Sigmoid colon (tissue), 7 donors: ENCODE measurements around the gene RHEB. TPM values are rescaled to one million over a fixed set of nuclear protein-coding genes. Genes with fewer than 3 reads are reported as not detected.
A peak's percentile ranks its signal among the peaks of the same experiment; 100 is the strongest.

Source experiments
- DNase-seq: peaks from one replicate; pipeline ENCODE4 v3.0.0-alpha.2; 2019
- H3K27ac ChIP-seq, 4 donors: fragments of 200-600 bp; sonication (generic); one replicate each; pipeline ENCODE4 v1.5.1; 2016 to 2019; ENCODE audit warnings: mild to moderate bottlenecking in 1 of 4
- H3K27me3 ChIP-seq, 3 donors: fragments of 200-600 bp; sonication (generic); one replicate each; pipeline ENCODE4 v1.5.1; 2019; ENCODE audit warnings: mild to moderate bottlenecking in 1 of 3
- H3K36me3 ChIP-seq, 4 donors: fragments of 200-600 bp; sonication (generic); one replicate each; pipeline ENCODE4 v1.5.1; 2016 to 2019
- H3K4me1 ChIP-seq, 4 donors: fragments of 200-600 bp; sonication (generic); one replicate each; pipeline ENCODE4 v1.5.1; 2017 to 2019
- H3K4me3 ChIP-seq, 4 donors: fragments of 200-600 bp; sonication (generic); one replicate each; pipeline ENCODE4 v1.5.1; 2017 to 2019; ENCODE audit warnings: mild to moderate bottlenecking in 2 of 4, moderate library complexity in 1 of 4
- H3K9me3 ChIP-seq, 4 donors: fragments of 200-600 bp in 3 of 4; sonication (generic) in 3 of 4; one replicate each; pipeline versions ENCODE4 v1.5.1 to v1.6.1; 2013 to 2019
- CTCF ChIP-seq, 4 experiments: fragments of 450-650 bp in 3 of 4; fragments of 200-600 bp in 1 of 4; IDR thresholded peaks; one replicate each; pipeline ENCODE4 v1.5.1; 2016 to 2019; ENCODE audit warnings: antibody characterized with exemption in 4 of 4, mild to moderate bottlenecking in 3 of 4, moderate library complexity in 2 of 4
- EP300 ChIP-seq, 4 donors: sonication (generic); formaldehyde crosslinking; IDR thresholded peaks; one replicate each; pipeline ENCODE4 v1.6.1; 2017; ENCODE audit warnings: antibody characterized with exemption in 4 of 4
- POLR2A ChIP-seq, 2 donors: fragments of 450-650 bp; IDR thresholded peaks; one replicate each; pipeline ENCODE4 v1.6.1; 2016; ENCODE audit warnings: antibody characterized with exemption in 2 of 2, mild to moderate bottlenecking in 2 of 2, moderate library complexity in 2 of 2
- POLR2AphosphoS5 ChIP-seq, 4 donors: sonication (generic); formaldehyde crosslinking; IDR thresholded peaks; one replicate each; pipeline ENCODE4 v1.6.1; 2017; ENCODE audit warnings: antibody characterized with exemption in 4 of 4
- WGBS, 2 donors: extraction: QIAGEN DNeasy Blood & Tissue Kit; methylation state at CpG; one replicate each; pipeline ENCODE4 v1.1.7; 2013; 5-methylcytosine and 5-hydroxymethylcytosine counted together
- intact Hi-C: fragments of 100-400 bp; cut with DNase I; formaldehyde crosslinking; loops from one replicate; pipeline ENCODE4 v1.15.1; 2023
- polyA plus RNA-seq, 3 donors: library from polyadenylated mRNA; stranded (reverse); fragments of 200-250 nt; gene quantifications; one replicate each; pipeline ENCODE4 v1.2.3, GENCODE V29; 2013
- total RNA-seq, 4 donors: library from RNA; depleted of rRNA; stranded (reverse); fragments of >200 nt; gene quantifications; one replicate each; pipeline ENCODE4 v1.1.0, GENCODE V29; 2016
- donor health status: healthy with polysubstance abuse.
- donor health status: Bipolar disorder and iron deficiency.
- donor health status: healthy.

The RHEB gene
- total and polyA plus RNA-seq, 7 donors = 48.3 to 162 (median 121) TPM

GRCh38 chr7:151453326-151453791, 66.3 kb downstream of the RHEB start:
- DNase-seq = peak; percentile 59
- H3K27me3 ChIP-seq = no peaks in the 10 kb centered on the region
- H3K9me3 ChIP-seq = no peaks in the 10 kb centered on the region
- no peak overlapping the region for H3K27ac ChIP-seq
- H3K36me3 ChIP-seq = no peaks in the 10 kb centered on the region
- no peak for TF ChIP-seq POLR2AphosphoS5 (IDR thresholded peaks at IDR 0.05)
- no peak for TF ChIP-seq CTCF (IDR thresholded peaks at IDR 0.05)
- no peak for TF ChIP-seq EP300 (IDR thresholded peaks at IDR 0.05)
- TF ChIP-seq POLR2A (IDR thresholded peaks at IDR 0.05) = no peak
- H3K4me3 ChIP-seq = no peak overlapping the region
- intact Hi-C loops = no loop called here
- WGBS, 2 donors = 86 to 87% methylated on average over 13 of the region's 13 CpGs
- peaks cover 0 to 1% (median under 1%) of the 10 kb centered on the region in 4 donors for H3K4me1 ChIP-seq

GRCh38 chr7:151452680-151453325, 66.9 kb downstream of the RHEB start:
- intact Hi-C loops = no loop called here
- 84 to 90% methylated on average over 15 of the region's 15 CpGs for WGBS, 2 donors
- TF ChIP-seq POLR2A (IDR thresholded peaks at IDR 0.05) (no peak), CTCF (IDR thresholded peaks at IDR 0.05) (no peak), POLR2AphosphoS5 (IDR thresholded peaks at IDR 0.05) (no peak), EP300 (IDR thresholded peaks at IDR 0.05) (no peak)
- H3K27ac ChIP-seq = no peak overlapping the region
- no peak overlapping the region for H3K4me3 ChIP-seq
- H3K4me1 ChIP-seq = peaks cover 0 to 7% (median 3%) of the 10 kb centered on the region in 4 donors
- H3K9me3 ChIP-seq = no peaks in the 10 kb centered on the region
- no peaks in the 10 kb centered on the region for H3K27me3 ChIP-seq
- H3K36me3 ChIP-seq = no peaks in the 10 kb centered on the region
- DNase-seq = peak; percentile 56

- H3K4me1 ChIP-seq = peaks cover 0 to 8% (median 4%) of the 10 kb centered on the region in 4 donors
- H3K9me3 ChIP-seq = no peaks in the 10 kb centered on the region
- intact Hi-C loops = no loop called here
- peak; percentile 61 for DNase-seq
- H3K36me3 ChIP-seq = no peaks in the 10 kb centered on the region
- no peaks in the 10 kb centered on the region for H3K27me3 ChIP-seq
- TF ChIP-seq POLR2AphosphoS5 (IDR thresholded peaks at IDR 0.05) (no peak), EP300 (IDR thresholded peaks at IDR 0.05) (no peak), CTCF (IDR thresholded peaks at IDR 0.05) (no peak), POLR2A (IDR thresholded peaks at IDR 0.05) (no peak)
- no peak overlapping the region for H3K4me3 ChIP-seq
- WGBS, 2 donors = 84 to 88% methylated on average over 23 of the region's 23 CpGs
- no peak overlapping the region for H3K27ac ChIP-seq
Observed at GRCh38 chr7:151451626-151452571, 67.8 kb downstream of the RHEB start.

- H3K4me1 ChIP-seq = peaks cover 0 to 8% (median 4%) of the 10 kb centered on the region in 4 donors
- DNase-seq = peak; percentile 43
- H3K36me3 ChIP-seq = no peaks in the 10 kb centered on the region
- TF ChIP-seq POLR2A (IDR thresholded peaks at IDR 0.05) = no peak
- TF ChIP-seq CTCF (IDR thresholded peaks at IDR 0.05) = no peak
- no peak for TF ChIP-seq EP300 (IDR thresholded peaks at IDR 0.05)
- no peak for TF ChIP-seq POLR2AphosphoS5 (IDR thresholded peaks at IDR 0.05)
- intact Hi-C loops = no loop called here
- no peak overlapping the region for H3K4me3 ChIP-seq
- H3K27me3 ChIP-seq = no peaks in the 10 kb centered on the region
- no peak overlapping the region for H3K27ac ChIP-seq
- no peaks in the 10 kb centered on the region for H3K9me3 ChIP-seq
- WGBS, 2 donors = 83 to 88% methylated on average over 5 of the region's 5 CpGs
Observed at GRCh38 chr7:151451156-151451555, 68.5 kb downstream of the RHEB start.
